Right forelimb (tissue), 1 donor: ENCODE data around the gene NRXN3.

ENCODE experiments used
- DNase-seq: peaks from one replicate; pipeline ENCODE4 v3.0.0-alpha.2; 2018

The NRXN3 gene

GRCh38 chr14:79037106-79037505 is 866.9 kb downstream of the NRXN3 start:
- no peak for DNase-seq

- no peak for DNase-seq
Observed at GRCh38 chr14:79037593-79037992, 867.4 kb downstream of the NRXN3 start.

- no peak for DNase-seq
Observed at GRCh38 chr14:79040790-79041189, 870.6 kb downstream of the NRXN3 start.

- no peak for DNase-seq
Observed at GRCh38 chr14:79043194-79043889, 873.2 kb downstream of the NRXN3 start.

GRCh38 chr14:79044894-79045624 is 874.9 kb downstream of the NRXN3 start:
- no peak for DNase-seq

- no peak for DNase-seq
Observed at GRCh38 chr14:79050787-79051727, 880.9 kb downstream of the NRXN3 start.

GRCh38 chr14:79051742-79052141 is 881.6 kb downstream of the NRXN3 start:
- DNase-seq = no peak

GRCh38 chr14:79056879-79057278 is 886.7 kb downstream of the NRXN3 start:
- DNase-seq = no peak

GRCh38 chr14:79057333-79057732 is 887.2 kb downstream of the NRXN3 start:
- no peak for DNase-seq

GRCh38 chr14:79062226-79062625 is 892.1 kb downstream of the NRXN3 start:
- DNase-seq = no peak

- DNase-seq = no peak
Observed at GRCh38 chr14:79064214-79064613, 894.0 kb downstream of the NRXN3 start.

GRCh38 chr14:79074510-79074909 is 904.3 kb downstream of the NRXN3 start:
- no peak for DNase-seq

GRCh38 chr14:79076428-79076827 is 906.3 kb downstream of the NRXN3 start:
- no peak for DNase-seq

GRCh38 chr14:79077096-79077495 is 906.9 kb downstream of the NRXN3 start:
- no peak for DNase-seq

GRCh38 chr14:79080040-79080439 is 909.9 kb downstream of the NRXN3 start:
- no peak for DNase-seq

GRCh38 chr14:79082883-79083282 is 912.7 kb downstream of the NRXN3 start:
- DNase-seq = no peak

- DNase-seq = no peak
Observed at GRCh38 chr14:79083356-79083755, 913.2 kb downstream of the NRXN3 start.

GRCh38 chr14:79084861-79085260 is 914.7 kb downstream of the NRXN3 start:
- no peak for DNase-seq

GRCh38 chr14:79089576-79089975 is 919.4 kb downstream of the NRXN3 start:
- no peak for DNase-seq

GRCh38 chr14:79090641-79091180 is 920.5 kb downstream of the NRXN3 start:
- DNase-seq = no peak

- no peak for DNase-seq
Observed at GRCh38 chr14:79091381-79091963, 921.3 kb downstream of the NRXN3 start.

GRCh38 chr14:79093531-79093930 is 923.4 kb downstream of the NRXN3 start:
- no peak for DNase-seq

GRCh38 chr14:79094951-79095350 is 924.8 kb downstream of the NRXN3 start:
- no peak for DNase-seq
